IPS-NIHi11 (cell line): Measurements from ENCODE around the gene PPWD1.
"Not testable (repeated sequence)": the region's sequence is repeated elsewhere in the genome, so short reads cannot be mapped to it uniquely, and the experiment has no call there.

ENCODE experiments used
- DNase-seq: peaks from one replicate; pipeline ENCODE4 v3.0.0; 2012; ENCODE audit warnings: mixed read lengths, low spot score

PPWD1 gene

GRCh38 chr5:65562731-65563701 lies at the start of gene PPWD1, which contains the start of gene CENPK:
Gene PPWD1, plus strand, starts transcription at chr5:65563296. Its CDS starts 15 bp downstream, at chr5:65563311.
Gene CENPK, minus strand, starts transcription at chr5:65563168. Its CDS starts 8,261 bp downstream, at chr5:65554907.
- DNase-seq = peak; percentile 97

GRCh38 chr5:65525726-65526125 lies 37.4 kb upstream of the PPWD1 start:
- no peak for DNase-seq

GRCh38 chr5:65530904-65531303 lies 32.2 kb upstream of the PPWD1 start:
- DNase-seq = no peak

- DNase-seq = no peak
Observed at GRCh38 chr5:65535529-65535987, 27.5 kb upstream of the PPWD1 start.

- DNase-seq = no peak
Observed at GRCh38 chr5:65539827-65540226, 23.3 kb upstream of the PPWD1 start.

GRCh38 chr5:65544473-65544872 lies 18.6 kb upstream of the PPWD1 start:
- DNase-seq = no peak

- no peak for DNase-seq
Observed at GRCh38 chr5:65546141-65546540, 17.0 kb upstream of the PPWD1 start.

GRCh38 chr5:65548281-65548680 lies 14.8 kb upstream of the PPWD1 start:
- DNase-seq = no peak

- no peak for DNase-seq
Observed at GRCh38 chr5:65553941-65554340, 9.2 kb upstream of the PPWD1 start.

GRCh38 chr5:65555287-65555686 lies 7.8 kb upstream of the PPWD1 start:
- no peak for DNase-seq

GRCh38 chr5:65556181-65556580 lies 6.9 kb upstream of the PPWD1 start:
- no peak for DNase-seq

GRCh38 chr5:65556718-65557117 lies 6.4 kb upstream of the PPWD1 start:
- no peak for DNase-seq

- no peak for DNase-seq
Observed at GRCh38 chr5:65563777-65564176, 681 bp downstream of the PPWD1 start.

- DNase-seq = no peak
Observed at GRCh38 chr5:65566505-65566904, 3.4 kb downstream of the PPWD1 start.

GRCh38 chr5:65570598-65571226 lies 7.6 kb downstream of the PPWD1 start:
- no peak for DNase-seq

- no peak for DNase-seq
Observed at GRCh38 chr5:65577141-65577540, 14.0 kb downstream of the PPWD1 start.

GRCh38 chr5:65588694-65589093 lies 25.6 kb downstream of the PPWD1 start:
- no peak for DNase-seq

- DNase-seq = not testable (repeated sequence)
Observed at GRCh38 chr5:65601761-65602160, 38.7 kb downstream of the PPWD1 start.

GRCh38 chr5:65611524-65611923 lies 48.4 kb downstream of the PPWD1 start:
- no peak for DNase-seq

GRCh38 chr5:65612298-65612907 lies 49.3 kb downstream of the PPWD1 start:
- DNase-seq = no peak

GRCh38 chr5:65620021-65620420 lies 56.9 kb downstream of the PPWD1 start:
- DNase-seq = no peak

GRCh38 chr5:65621961-65622360 lies 58.9 kb downstream of the PPWD1 start:
- not testable (repeated sequence) for DNase-seq

- DNase-seq = no peak
Observed at GRCh38 chr5:65623482-65623881, 60.4 kb downstream of the PPWD1 start.
